Chondrocyte (in vitro differentiated cells): ENCODE results near the gene GFPT1. TPM values are rescaled to one million over a fixed set of nuclear protein-coding genes. Genes with fewer than 3 reads are reported as not detected.
A peak's percentile ranks its signal among the peaks of the same experiment; 100 is the strongest.
"Not testable (repeated sequence)": the region's sequence is repeated elsewhere in the genome, so short reads cannot be mapped to it uniquely, and the experiment has no call there.

Experiments used
- DNase-seq: peaks from one replicate; pipeline ENCODE4 v3.0.0; 2021; ENCODE audit warnings: mixed read lengths, low spot score
- H3K27ac Mint-ChIP-seq: one replicate; pipeline ENCODE4 v1.8.0; 2021; ENCODE audit warnings: mild to moderate bottlenecking, moderate library complexity, mixed read lengths; ENCODE audit not compliant: unreplicated experiment
- H3K27me3 Mint-ChIP-seq: 2 replicates; pipeline ENCODE4 v1.8.0; 2021; ENCODE audit warnings: low read depth, mixed read lengths
- H3K36me3 Mint-ChIP-seq: 2 replicates; pipeline ENCODE4 v1.8.0; 2021; ENCODE audit warnings: low read depth, mixed read lengths
- H3K4me1 Mint-ChIP-seq: 2 replicates; pipeline ENCODE4 v1.8.0; 2021; ENCODE audit warnings: low read depth, mild to moderate bottlenecking, mixed read lengths
- H3K4me3 Mint-ChIP-seq: one replicate; pipeline ENCODE4 v1.8.0; 2021; ENCODE audit warnings: mild to moderate bottlenecking, moderate library complexity, mixed read lengths; ENCODE audit not compliant: unreplicated experiment
- H3K9me3 Mint-ChIP-seq: 2 replicates; pipeline ENCODE4 v1.8.0; 2021; ENCODE audit warnings: low read depth, mixed read lengths
- CTCF ChIP-seq: fragments of 200-600 bp; sonication (generic); IDR thresholded peaks from 2 replicates; pipeline ENCODE4 v1.5.0; 2021; ENCODE audit warnings: antibody characterized with exemption, mild to moderate bottlenecking, moderate library complexity
- total RNA-seq: library from RNA; stranded (reverse); gene quantifications from 3 replicates; pipeline ENCODE4 v1.2.1, GENCODE V29; 2021

The GFPT1 gene
- total RNA-seq, 1 donor from 2014 or later: 144 TPM

DNA sequence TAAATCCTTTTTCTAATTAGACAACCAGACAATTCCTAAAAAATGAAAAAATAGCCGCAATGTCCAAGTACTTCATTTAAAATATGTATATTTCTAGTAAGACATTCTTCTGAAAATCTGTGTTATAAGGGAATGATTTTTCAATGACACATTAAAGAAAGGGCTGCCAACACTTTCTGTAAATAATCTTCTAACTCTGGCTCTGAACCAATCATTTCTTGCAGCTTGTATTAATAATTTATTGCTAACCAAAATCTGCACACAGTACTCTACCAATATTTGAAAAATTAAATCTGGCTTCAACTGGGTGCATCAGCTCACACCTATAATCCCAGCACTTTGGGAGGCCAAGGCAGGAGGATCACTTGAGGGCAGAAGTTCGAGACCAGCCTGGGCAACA lies 42.0 kb upstream of the GFPT1 start:
- H3K27me3 Mint-ChIP-seq: no peaks in the 10 kb centered on the region
- DNase-seq: no peak
- no peaks in the 10 kb centered on the region for H3K9me3 Mint-ChIP-seq
- H3K4me3 Mint-ChIP-seq: no peak overlapping the region
- H3K36me3 Mint-ChIP-seq: peaks cover 4% of the 10 kb centered on the region
- peaks cover 7% of the 10 kb centered on the region for H3K4me1 Mint-ChIP-seq
- no peak for TF ChIP-seq CTCF
- H3K27ac Mint-ChIP-seq: peak overlapping the region; percentile 66

DNA sequence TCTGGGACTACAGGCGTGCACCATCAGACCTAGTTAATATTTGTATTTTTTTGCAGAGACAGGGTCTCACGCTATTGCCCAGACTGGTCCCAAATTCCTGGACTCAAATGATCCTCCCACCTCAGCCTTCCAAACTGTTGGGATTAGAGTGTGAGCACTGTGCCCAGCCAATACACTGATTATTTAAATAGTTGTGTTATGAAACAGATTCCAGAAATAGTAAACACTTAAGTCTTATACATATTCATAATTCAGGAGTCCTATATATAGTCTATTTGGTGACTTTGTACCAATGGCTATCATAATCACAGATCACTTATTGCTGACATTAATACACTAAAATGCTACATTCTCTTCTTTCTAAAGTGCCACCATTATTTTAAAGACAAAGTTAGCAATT lies 37.4 kb upstream of the GFPT1 start:
- Mint-ChIP-seq H3K4me1 (peaks cover 7% of the 10 kb centered on the region), H3K27me3 (no peaks in the 10 kb centered on the region), H3K9me3 (no peaks in the 10 kb centered on the region), H3K27ac (no peak overlapping the region), H3K4me3 (no peak overlapping the region), H3K36me3 (peaks cover 13% of the 10 kb centered on the region)
- DNase-seq: no peak
- TF ChIP-seq CTCF: no peak

- no peaks in the 10 kb centered on the region for H3K27me3 Mint-ChIP-seq
- peaks cover 13% of the 10 kb centered on the region for H3K36me3 Mint-ChIP-seq
- no peak for DNase-seq
- TF ChIP-seq CTCF: no peak
- H3K4me1 Mint-ChIP-seq: no peaks in the 10 kb centered on the region
- peak overlapping the region; percentile 12 for H3K27ac Mint-ChIP-seq
- H3K9me3 Mint-ChIP-seq: no peaks in the 10 kb centered on the region
- H3K4me3 Mint-ChIP-seq: no peak overlapping the region
Measured at GRCh38 chr2:69422198-69422597, 35.2 kb upstream of the GFPT1 start.

GRCh38 chr2:69419111-69419510 lies 32.1 kb upstream of the GFPT1 start:
- H3K27ac Mint-ChIP-seq, H3K27me3 Mint-ChIP-seq, H3K9me3 Mint-ChIP-seq, H3K4me1 Mint-ChIP-seq, H3K4me3 Mint-ChIP-seq, DNase-seq: not testable (repeated sequence)
- peaks cover 15% of the 10 kb centered on the region for H3K36me3 Mint-ChIP-seq

GRCh38 chr2:69416147-69416546 lies 29.1 kb upstream of the GFPT1 start:
- no peaks in the 10 kb centered on the region for H3K4me1 Mint-ChIP-seq
- no peak overlapping the region for H3K4me3 Mint-ChIP-seq
- DNase-seq: no peak
- no peaks in the 10 kb centered on the region for H3K27me3 Mint-ChIP-seq
- H3K9me3 Mint-ChIP-seq: no peaks in the 10 kb centered on the region
- no peak overlapping the region for H3K27ac Mint-ChIP-seq
- TF ChIP-seq CTCF: no peak
- peaks cover 14% of the 10 kb centered on the region for H3K36me3 Mint-ChIP-seq

DNA sequence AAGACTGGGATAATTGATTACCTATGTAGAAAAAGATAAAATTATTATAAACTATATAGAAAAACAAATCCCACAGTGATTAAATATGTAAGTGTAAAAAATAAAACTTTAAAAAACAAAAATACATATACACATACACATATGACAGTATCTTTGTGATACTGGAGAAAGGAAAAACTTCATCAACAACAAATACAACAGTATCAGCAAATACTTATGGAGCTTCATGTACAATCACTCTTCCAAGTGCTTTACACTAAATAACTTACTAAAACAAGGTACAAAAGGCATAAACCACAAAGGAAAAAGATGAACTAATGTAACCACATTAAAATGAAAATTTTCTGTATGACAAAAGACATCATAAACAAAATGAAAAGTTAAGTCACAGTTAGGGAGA lies 24.1 kb upstream of the GFPT1 start:
- Mint-ChIP-seq H3K27me3 (no peaks in the 10 kb centered on the region), H3K4me3 (no peak overlapping the region), H3K9me3 (no peaks in the 10 kb centered on the region), H3K4me1 (no peaks in the 10 kb centered on the region), H3K27ac (no peak overlapping the region), H3K36me3 (peaks cover 11% of the 10 kb centered on the region)
- no peak for TF ChIP-seq CTCF
- no peak for DNase-seq
